Activated CD4-positive, alpha-beta T cell treated with anti-CD3 and anti-CD28 coated beads, Interleukin-2, amount 50 U/mL, for 16 hours (primary cell): Measurements from ENCODE around the gene HOXD9.

Experiments used
- DNase-seq: peaks from one replicate; pipeline ENCODE4 v3.0.0-alpha.2; 2020

Gene HOXD9

GRCh38 chr2:176111846-176112374 lies 10.6 kb upstream of the HOXD9 start:
- DNase-seq, result no peak

DNA sequence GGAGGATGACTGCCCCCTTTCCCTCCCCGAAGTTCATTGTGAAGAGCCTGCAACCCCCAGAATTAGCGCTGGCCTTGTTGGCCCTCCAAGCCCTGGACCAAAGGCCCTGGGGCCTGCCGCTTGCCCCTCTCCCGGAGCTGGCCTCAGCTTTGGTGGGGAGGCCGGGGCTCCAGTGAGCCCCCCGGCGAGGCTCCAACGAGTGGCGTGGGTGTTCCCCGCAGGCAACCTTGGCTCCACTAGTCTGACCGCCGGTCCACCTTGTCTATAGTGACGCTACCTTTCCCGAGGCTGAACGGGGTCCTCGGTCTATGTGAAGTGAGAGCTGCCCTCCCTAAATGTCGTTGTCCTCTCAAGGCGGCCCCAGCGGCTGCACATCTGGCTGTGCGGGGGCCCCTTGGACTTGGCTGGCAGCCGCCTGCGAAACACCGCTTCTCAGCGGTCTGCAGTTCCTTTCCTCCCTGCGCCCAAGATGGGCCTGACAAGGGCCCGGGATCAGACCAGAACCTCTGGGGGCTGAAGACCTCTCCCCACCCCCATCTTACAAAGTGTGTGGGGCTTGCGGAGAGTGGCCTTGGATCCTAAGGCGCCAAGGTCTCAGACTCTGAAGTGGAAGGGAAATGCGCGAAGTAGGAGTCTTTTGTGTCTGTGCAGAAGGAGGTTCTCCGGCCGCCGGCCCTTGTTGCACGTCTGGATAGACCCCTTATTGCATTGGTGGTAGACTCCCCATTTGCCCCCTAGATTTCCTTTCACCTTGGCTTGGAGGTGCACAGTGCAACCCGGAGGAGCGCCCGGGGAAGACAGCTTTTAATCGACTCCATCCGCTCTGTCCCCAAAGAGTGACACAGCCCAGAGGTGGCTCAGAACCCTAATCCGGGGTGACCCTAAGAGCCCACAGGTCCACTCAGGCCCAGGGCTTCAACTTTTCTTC lies 9.9 kb upstream of the HOXD9 start:
- DNase-seq, result no peak

DNA sequence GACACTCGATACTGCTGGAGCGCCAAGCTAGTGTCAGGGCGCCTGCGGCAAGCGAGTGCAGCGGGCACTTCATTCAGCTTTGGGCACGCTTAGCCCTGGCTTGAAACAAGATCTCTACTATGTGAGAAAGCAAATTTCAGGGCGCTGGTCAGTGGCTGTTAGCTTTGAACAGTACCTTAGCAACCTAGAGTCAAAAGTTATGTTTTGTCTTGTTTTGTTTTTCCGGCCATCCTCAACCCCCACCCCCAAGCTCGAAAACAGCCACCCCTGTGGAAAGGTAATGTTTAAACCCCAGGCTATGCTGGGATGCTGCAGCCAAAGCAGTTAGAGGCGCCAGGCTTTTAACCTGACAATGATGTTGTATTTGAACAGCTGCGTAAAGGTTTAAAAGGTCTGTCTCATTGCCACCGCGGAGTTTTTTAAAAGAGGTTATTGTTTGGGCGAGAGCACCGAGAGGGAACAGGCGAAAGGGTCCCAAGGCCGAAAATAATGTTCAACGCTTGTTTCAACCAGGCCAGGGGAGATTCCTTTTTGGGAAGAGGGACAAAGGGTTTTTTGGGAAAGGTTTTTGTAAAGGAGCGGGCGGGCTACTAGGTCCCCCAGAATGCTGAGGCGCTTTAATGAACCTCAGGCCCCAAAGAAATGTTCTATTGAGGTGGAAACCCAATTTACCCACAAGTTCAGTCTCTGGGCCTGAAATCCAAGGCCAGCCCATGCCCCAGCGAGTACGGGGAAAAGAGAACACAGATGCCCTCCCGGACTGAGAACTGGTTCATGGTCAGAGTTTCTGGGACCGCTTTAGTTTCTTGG lies 8.2 kb upstream of the HOXD9 start:
- DNase-seq, result no peak

GRCh38 chr2:176114930-176115625 lies 7.4 kb upstream of the HOXD9 start:
- DNase-seq, result no peak

DNA sequence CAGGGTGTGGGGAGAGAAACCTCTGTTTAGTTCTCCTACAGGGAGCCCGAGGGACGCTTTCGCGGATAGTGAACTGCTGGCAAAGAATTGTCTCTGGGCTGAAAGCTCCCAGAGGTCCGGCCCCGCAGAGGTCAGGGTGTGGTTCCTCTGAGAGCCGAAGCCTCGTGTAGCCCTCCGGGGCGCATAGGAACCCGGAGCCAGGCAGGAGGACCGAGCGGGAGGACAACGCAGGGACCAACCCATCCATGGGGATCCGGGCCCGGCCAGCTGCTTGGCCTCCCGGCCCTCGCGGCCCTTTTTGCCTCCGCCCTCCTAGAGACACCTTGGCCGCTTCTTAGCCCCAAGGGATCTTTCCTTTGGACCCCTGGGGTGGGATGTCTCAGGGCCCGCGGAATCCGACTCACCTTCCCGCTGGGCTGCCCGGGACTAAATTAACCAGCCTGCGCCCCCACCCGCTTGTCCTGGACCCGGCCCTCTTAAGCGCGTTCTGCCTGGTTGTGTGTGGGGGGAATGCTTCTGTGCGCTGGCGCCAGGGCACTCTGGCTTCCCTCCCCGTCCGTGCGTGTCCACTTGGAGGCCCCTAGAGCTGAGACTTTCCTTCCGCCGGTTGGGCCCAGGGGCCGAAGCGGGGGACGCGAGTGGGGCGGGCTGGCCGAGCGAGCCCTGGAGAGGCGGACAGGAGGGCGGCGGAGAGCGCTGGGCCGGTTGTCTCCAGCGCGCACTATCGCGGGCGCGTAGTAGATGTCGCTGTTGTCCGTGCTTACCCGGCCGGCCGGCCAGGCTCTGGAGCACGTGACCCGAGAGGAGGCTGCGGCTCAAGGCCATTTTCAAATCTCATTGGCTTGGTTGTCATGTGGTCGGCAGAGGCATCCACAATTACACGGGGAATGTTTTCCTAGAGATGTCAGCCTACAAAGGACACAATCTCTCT lies 6.4 kb upstream of the HOXD9 start, which contains the start of gene HOXD10:
HOXD10 (plus strand) TSS at position 896 of the 931 bp plus-strand sequence. CDS start 56 bp downstream, outside the sequence.
- DNase-seq, result no peak

DNA sequence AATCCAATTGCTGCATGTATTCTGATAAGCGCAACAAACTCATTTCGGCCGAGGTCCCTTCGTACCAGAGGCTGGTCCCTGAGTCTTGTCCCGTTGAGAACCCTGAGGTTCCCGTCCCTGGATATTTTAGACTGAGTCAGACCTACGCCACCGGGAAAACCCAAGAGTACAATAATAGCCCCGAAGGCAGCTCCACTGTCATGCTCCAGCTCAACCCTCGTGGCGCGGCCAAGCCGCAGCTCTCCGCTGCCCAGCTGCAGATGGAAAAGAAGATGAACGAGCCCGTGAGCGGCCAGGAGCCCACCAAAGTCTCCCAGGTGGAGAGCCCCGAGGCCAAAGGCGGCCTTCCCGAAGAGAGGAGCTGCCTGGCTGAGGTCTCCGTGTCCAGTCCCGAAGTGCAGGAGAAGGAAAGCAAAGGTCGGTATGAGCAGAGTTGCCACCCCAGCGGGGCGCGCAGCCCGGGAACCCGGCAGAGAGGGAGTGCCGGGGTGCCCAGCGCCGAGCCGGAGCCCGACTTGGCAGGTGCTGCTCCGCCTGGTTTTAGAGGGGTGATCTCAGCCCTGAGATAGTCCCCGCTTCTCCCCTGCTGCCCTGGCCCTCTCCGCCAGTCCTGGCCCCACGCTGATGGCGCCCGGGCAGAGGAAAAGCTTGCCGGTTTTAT lies 5.2 kb upstream of the HOXD9 start:
- no peak for DNase-seq

DNA sequence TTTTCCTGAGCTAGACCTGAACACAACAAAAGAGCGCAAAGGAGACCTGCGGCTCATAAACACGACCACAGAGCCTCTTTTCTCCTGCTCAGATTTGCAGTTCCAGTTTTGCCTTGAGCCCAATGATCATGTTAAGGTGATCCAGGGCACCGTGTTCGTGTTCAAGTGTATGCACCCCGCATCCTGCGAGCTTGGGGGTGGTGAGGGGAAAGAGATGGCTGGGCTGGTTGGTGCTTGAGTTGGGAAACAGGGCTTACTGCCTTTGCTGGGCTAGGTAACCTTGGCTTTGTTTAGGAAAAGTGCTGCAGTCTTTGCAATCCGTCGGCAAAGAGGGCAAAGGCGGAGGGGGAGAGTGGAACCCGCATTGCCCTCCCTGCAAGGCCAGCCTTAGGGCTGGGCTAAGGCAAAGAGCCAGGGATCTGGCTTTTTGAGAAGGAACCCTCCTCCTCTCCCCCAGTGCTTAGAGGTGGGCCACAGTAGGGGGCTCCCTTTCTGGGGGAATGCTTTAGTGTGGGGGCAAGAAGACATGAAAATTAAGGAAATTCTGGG lies 4.6 kb upstream of the HOXD9 start:
- DNase-seq, result no peak

- peak; percentile 18 for DNase-seq
These were observed 3.7 kb upstream of the HOXD9 start for GRCh38 chr2:176118601-176119339.

GRCh38 chr2:176120364-176121189 lies 1.9 kb upstream of the HOXD9 start:
- no peak for DNase-seq

DNA sequence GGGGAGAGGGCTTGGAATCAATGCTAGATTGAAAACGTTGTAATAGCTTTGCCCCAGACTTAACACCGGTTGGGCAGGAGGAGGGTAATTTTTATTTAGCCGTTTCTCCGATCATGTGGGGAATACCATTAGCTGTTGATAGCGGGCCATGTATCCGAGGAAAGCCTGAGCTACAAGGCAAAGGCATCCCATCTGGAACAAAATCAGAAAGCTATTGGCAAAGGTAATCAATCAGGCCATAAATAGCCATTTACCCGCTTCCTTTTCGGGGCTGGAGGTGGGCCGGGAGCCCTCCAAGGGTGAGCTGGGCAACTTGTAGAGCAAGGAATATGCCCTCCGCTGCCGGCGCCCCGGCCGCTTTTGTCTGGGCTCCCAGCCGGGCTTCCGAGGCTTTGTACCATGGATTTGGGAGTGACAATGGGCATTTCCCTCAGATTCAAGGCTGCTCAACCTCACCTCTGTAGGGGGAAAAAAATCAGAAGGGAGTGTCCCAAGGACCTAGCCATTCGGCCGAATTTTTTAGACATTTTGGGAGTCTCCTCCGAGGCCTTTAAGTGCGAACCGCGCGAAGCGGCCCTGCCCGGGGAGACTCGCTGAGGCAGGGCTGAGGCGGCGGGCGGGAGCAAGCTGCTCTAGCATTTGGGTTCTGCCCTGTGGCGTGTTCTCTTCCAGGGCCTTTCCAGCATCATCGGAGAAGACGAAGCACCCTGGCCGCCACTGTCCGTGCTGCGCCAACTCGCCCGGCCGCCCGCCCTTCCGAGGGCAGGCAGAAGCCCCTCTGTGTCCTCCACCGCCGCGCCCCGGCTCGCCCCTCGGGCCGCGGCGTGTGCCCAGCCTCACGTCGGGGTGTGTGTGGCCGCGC lies 1.1 kb upstream of the HOXD9 start:
- no peak for DNase-seq

DNA sequence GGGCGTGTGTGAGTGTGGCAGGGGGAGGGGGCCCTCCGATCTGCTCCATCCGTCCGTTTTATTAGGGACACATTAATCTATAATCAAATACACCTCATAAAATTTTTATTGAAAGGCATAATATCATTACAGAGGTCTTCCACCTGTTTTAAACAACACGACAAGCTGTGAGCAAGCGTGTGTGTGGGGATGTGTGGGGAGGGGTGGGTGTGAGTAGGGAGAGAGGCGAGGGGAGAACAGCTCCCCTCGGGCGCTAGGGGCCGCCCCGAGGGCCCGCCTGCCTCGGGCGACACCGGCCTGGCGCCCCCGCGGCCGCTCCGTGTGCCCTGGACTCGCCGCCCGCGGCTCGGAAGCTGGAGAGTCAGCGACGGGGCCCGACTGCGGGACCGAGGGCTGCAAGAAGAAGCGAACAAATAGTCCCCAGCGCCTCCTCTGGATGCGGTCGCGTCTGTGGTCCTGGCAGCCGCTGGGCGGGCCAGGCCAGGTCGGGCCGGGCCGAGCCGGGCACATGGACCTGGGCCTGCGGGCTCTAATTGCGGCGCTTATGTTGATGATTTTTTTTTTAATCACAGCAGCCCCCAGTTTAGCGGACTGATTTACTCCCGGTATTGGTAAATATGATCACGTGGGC lies 352 bp upstream of the HOXD9 start:
- no peak for DNase-seq

GRCh38 chr2:176123411-176124109 lies 1.0 kb downstream of the HOXD9 start:
- no peak for DNase-seq

GRCh38 chr2:176124110-176124946 lies 1.8 kb downstream of the HOXD9 start:
- DNase-seq, result no peak

DNA sequence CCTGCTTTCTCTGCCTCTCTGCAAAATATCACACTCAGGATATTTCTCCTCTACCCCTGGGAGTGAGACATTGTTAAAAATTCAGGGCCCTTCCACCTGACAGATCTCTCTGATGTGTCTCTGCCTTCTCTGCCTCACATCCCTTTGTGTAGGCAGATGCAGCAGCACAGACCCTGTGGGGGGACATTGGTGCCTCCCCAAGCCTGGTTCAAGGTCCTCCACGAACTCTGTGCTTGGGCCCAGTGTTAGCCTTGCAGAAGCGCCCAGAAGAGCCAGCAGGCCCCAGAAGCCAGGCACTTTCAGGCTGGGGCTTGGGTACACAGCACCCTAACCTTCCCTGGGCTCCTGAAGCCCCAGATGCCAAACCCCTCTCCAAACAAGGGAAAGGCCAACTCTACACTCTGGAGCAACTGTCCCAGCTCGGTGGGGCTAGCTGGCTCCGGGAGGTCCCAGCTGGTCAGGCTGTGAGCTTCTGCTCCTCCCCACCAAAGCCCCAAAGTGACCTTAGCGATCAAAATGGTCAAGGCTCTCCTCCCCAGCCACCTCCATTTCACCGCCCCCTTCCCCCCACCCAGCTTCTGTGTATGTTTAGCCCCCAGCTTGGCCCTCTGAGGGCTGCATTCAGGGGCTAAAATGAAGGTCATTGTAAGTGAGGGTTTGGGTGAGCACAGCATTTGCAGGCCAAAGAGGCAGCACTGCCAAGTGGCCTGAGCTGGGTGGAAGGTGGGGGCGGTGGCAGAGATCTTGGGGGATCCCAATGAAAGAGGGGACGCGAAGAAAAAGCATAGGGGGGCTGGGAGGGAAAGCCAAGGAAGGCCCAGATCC lies 2.6 kb downstream of the HOXD9 start:
- DNase-seq, result no peak

DNA sequence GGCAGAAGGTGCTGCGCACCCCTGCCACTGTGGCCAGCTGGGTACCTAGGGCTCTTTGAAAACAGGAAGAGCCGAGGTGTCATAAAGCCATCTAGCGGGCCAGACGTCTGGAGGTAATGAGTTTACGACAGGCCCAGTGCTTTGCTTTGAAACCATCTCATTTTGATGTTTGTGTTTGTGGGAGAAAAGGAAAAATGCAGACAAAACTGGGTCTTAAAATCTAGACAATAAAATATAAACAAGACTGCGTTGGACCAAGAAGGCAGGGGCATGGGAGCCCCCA lies 3.2 kb downstream of the HOXD9 start:
- no peak for DNase-seq
